Hypothalamus (tissue), 51 donors: ENCODE measurements around the gene RTN4R.
"Not testable (repeated sequence)": the region's sequence is repeated elsewhere in the genome, so short reads cannot be mapped to it uniquely, and the experiment has no call there.

Experiments used
- DNase-seq, 51 donors: peaks; one replicate each; lab custom pipeline; 2025; lab: John Stamatoyannopoulos, UW

The RTN4R gene

GRCh38 chr22:20273758-20274181 is 5.7 kb upstream of the RTN4R start:
- DNase-seq, result no peak

GRCh38 chr22:20272700-20273099 is 4.6 kb upstream of the RTN4R start:
- DNase-seq, result no peak

- no peak for DNase-seq
Measured at GRCh38 chr22:20272174-20272573, 4.1 kb upstream of the RTN4R start.

- peak in 2 of 51 donors; percentile 8 to 26 for DNase-seq
Measured at GRCh38 chr22:20271114-20271994, 3.2 kb upstream of the RTN4R start.

GRCh38 chr22:20270190-20271113 is 2.3 kb upstream of the RTN4R start:
- not testable (repeated sequence) for DNase-seq

- DNase-seq, result not testable (repeated sequence)
Measured at GRCh38 chr22:20269673-20270072, 1.6 kb upstream of the RTN4R start.

GRCh38 chr22:20269201-20269600 is 1.1 kb upstream of the RTN4R start:
- not testable (repeated sequence) for DNase-seq

GRCh38 chr22:20267441-20268278 is 458 bp downstream of the RTN4R start:
- DNase-seq, result no peak

GRCh38 chr22:20266667-20267440 is 1.3 kb downstream of the RTN4R start:
- not testable (repeated sequence) for DNase-seq

- DNase-seq, result not testable (repeated sequence)
Measured at GRCh38 chr22:20265772-20266666, 2.1 kb downstream of the RTN4R start.

- DNase-seq, result peak in 25 of 51 donors; percentile 11 to 71 (median 44)
Measured at GRCh38 chr22:20264614-20265452, 3.3 kb downstream of the RTN4R start.

GRCh38 chr22:20263404-20264281 is 4.5 kb downstream of the RTN4R start:
- not testable (repeated sequence) for DNase-seq

GRCh38 chr22:20262582-20263147 is 5.5 kb downstream of the RTN4R start:
- DNase-seq, result no peak

GRCh38 chr22:20261848-20262581 is 6.1 kb downstream of the RTN4R start:
- no peak for DNase-seq

- DNase-seq, result no peak
Measured at GRCh38 chr22:20260071-20260765, 7.9 kb downstream of the RTN4R start.
